Measurements from ENCODE around the gene TBXAS1. TPM values are rescaled to one million over a fixed set of nuclear protein-coding genes. Genes with fewer than 3 reads are reported as not detected.

TBXAS1 gene
- total and polyA plus RNA-seq, 4 donors, result 4.1 to 22.4 (median 12.2) TPM

DNA sequence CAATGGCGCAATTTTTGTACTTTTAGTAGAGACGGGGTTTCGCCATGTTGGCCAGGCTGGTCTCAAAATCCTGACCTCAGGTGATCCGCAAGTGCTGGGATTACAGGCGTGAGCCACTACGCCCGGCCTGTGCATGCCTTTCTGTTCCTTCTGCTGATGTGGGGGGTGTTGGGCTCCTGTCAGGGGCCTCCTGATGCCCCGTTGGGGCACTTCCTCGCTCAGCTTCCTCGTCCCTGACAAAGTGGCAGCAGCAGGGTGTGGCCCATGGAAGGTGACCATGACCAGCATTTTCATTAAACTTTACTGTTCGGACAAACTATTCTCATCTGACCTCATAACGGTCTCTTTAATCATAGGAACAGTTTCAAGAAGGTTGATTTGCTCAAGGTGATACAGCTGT is 69.4 kb downstream of the TBXAS1 start:
- Histone ChIP-seq H3K36me3 (ENCODE audit: control insufficient read depth in 4 of 4, insufficient read depth in 3 of 4, low read depth in 1 of 4, low read length in 3 of 4) (no peaks in the 10 kb centered on the region), H3K4me3 (ENCODE audit: low read depth in 1 of 3, low read length in 3 of 3) (no peak overlapping the region), H3K4me1 (ENCODE audit: control insufficient read depth in 4 of 4, insufficient read depth in 4 of 4, low read length in 3 of 4) (no peaks in the 10 kb centered on the region), H3K27me3 (ENCODE audit: control insufficient read depth in 4 of 4, insufficient read depth in 4 of 4, low read length in 3 of 4) (no peaks in the 10 kb centered on the region), H3K9me3 (ENCODE audit: control insufficient read depth in 4 of 4, low read length in 3 of 4) (peaks cover 0 to 3% (median 0%) of the 10 kb centered on the region in 4 donors), H3K9ac (ENCODE audit: low read depth in 1 of 2, low read length in 2 of 2) (no peak overlapping the region), H3K27ac (ENCODE audit: low read depth in 1 of 2, low read length in 2 of 2) (no peak overlapping the region)
- no peak for DNase-seq (ENCODE audit: low spot score)
- no peak for TF ChIP-seq EGR1 (IDR thresholded peaks at IDR 0.05; ENCODE audit: low read depth in 2 of 2)
- no peak for TF ChIP-seq NR2F2 (IDR thresholded peaks at IDR 0.05)
- TF ChIP-seq, protein P1, sequence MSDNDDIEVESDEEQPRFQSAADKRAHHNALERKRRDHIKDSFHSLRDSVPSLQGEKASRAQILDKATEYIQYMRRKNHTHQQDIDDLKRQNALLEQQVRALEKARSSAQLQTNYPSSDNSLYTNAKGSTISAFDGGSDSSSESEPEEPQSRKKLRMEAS (IDR thresholded peaks at IDR 0.05), result no peak
- no peak for TF ChIP-seq JUND (IDR thresholded peaks at IDR 0.05)
- TF ChIP-seq, protein P2, sequence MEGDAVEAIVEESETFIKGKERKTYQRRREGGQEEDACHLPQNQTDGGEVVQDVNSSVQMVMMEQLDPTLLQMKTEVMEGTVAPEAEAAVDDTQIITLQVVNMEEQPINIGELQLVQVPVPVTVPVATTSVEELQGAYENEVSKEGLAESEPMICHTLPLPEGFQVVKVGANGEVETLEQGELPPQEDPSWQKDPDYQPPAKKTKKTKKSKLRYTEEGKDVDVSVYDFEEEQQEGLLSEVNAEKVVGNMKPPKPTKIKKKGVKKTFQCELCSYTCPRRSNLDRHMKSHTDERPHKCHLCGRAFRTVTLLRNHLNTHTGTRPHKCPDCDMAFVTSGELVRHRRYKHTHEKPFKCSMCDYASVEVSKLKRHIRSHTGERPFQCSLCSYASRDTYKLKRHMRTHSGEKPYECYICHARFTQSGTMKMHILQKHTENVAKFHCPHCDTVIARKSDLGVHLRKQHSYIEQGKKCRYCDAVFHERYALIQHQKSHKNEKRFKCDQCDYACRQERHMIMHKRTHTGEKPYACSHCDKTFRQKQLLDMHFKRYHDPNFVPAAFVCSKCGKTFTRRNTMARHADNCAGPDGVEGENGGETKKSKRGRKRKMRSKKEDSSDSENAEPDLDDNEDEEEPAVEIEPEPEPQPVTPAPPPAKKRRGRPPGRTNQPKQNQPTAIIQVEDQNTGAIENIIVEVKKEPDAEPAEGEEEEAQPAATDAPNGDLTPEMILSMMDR (IDR thresholded peaks at IDR 0.05; ENCODE audit: low read depth, low read length, missing input control), result no peak
- TF ChIP-seq FOXA1 (IDR thresholded peaks at IDR 0.05), result no peak
- TF ChIP-seq SP1 (IDR thresholded peaks at IDR 0.05), result no peak
- no peak for TF ChIP-seq FOXA2 (IDR thresholded peaks at IDR 0.05)
- TF ChIP-seq RXRA (IDR thresholded peaks at IDR 0.05), result no peak
- 84% methylated on average over 12 of the region's 12 CpGs for WGBS

DNA sequence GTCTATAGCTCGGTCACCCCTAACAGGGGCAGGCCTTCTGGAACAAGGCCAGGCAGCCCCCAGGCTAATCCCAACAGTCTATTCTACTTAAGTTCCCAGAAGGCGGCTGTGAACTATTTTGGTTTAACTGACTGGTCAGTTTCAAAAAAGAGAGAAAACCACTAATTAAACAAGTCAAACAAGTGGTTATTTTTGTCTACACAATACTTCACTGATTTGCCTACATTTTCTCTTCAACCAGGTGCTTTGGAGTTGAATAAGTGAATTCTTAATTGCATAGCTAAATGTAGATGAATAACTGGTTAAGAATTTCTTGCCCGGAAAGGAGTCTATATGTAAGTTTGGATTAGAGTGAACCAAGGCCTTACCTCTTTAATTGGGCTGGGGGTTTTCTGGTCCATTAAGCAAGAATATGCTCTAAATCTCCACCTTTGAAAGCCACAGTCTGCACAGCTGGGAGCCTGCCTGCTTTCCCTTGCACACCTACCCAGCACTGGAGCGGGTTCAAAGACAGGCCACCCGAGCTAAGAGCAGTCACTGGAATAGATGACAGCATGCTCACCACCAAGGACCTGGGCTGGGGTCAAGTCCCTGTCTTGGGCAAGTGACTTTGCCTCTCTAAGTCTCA is 70.4 kb downstream of the TBXAS1 start:
- no peak overlapping the region for H3K9ac ChIP-seq (ENCODE audit: low read depth in 1 of 2, low read length in 2 of 2)
- TF ChIP-seq SP1 (IDR thresholded peaks at IDR 0.05) (no peak), FOXA2 (IDR thresholded peaks at IDR 0.05) (no peak), RXRA (IDR thresholded peaks at IDR 0.05) (no peak), GABPA (IDR thresholded peaks at IDR 0.05 in 1 of 2, conservative IDR thresholded peaks at IDR 0.05 in 1 of 2) (no peak), EGR1 (IDR thresholded peaks at IDR 0.05; ENCODE audit: low read depth in 2 of 2) (no peak)
- TF ChIP-seq, protein P3, sequence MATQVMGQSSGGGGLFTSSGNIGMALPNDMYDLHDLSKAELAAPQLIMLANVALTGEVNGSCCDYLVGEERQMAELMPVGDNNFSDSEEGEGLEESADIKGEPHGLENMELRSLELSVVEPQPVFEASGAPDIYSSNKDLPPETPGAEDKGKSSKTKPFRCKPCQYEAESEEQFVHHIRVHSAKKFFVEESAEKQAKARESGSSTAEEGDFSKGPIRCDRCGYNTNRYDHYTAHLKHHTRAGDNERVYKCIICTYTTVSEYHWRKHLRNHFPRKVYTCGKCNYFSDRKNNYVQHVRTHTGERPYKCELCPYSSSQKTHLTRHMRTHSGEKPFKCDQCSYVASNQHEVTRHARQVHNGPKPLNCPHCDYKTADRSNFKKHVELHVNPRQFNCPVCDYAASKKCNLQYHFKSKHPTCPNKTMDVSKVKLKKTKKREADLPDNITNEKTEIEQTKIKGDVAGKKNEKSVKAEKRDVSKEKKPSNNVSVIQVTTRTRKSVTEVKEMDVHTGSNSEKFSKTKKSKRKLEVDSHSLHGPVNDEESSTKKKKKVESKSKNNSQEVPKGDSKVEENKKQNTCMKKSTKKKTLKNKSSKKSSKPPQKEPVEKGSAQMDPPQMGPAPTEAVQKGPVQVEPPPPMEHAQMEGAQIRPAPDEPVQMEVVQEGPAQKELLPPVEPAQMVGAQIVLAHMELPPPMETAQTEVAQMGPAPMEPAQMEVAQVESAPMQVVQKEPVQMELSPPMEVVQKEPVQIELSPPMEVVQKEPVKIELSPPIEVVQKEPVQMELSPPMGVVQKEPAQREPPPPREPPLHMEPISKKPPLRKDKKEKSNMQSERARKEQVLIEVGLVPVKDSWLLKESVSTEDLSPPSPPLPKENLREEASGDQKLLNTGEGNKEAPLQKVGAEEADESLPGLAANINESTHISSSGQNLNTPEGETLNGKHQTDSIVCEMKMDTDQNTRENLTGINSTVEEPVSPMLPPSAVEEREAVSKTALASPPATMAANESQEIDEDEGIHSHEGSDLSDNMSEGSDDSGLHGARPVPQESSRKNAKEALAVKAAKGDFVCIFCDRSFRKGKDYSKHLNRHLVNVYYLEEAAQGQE (IDR thresholded peaks at IDR 0.05), result no peak
- TF ChIP-seq, protein P1 (IDR thresholded peaks at IDR 0.05), result no peak
- DNase-seq (ENCODE audit: low spot score), result no peak
- H3K9me3 ChIP-seq (ENCODE audit: control insufficient read depth in 4 of 4, low read length in 3 of 4), result peaks cover 0 to 3% (median 0%) of the 10 kb centered on the region in 4 donors
- no peaks in the 10 kb centered on the region for H3K4me1 ChIP-seq (ENCODE audit: control insufficient read depth in 4 of 4, insufficient read depth in 4 of 4, low read length in 3 of 4)
- no peak overlapping the region for H3K27ac ChIP-seq (ENCODE audit: low read depth in 1 of 2, low read length in 2 of 2)
- H3K27me3 ChIP-seq (ENCODE audit: control insufficient read depth in 4 of 4, insufficient read depth in 4 of 4, low read length in 3 of 4), result no peaks in the 10 kb centered on the region
- 98% methylated on average over 5 of the region's 5 CpGs for WGBS
- no peaks in the 10 kb centered on the region for H3K36me3 ChIP-seq (ENCODE audit: control insufficient read depth in 4 of 4, insufficient read depth in 3 of 4, low read depth in 1 of 4, low read length in 3 of 4)
- H3K4me3 ChIP-seq (ENCODE audit: low read depth in 1 of 3, low read length in 3 of 3), result no peak overlapping the region

Measured in liver (tissue), 9 donors.